ENCODE measurements around the gene AP1S1.

- TF ChIP-seq CTCF (IDR thresholded peaks at IDR 0.05 in 4 of 5, conservative IDR thresholded peaks at IDR 0.05 in 1 of 5) (no peak), POLR2A (IDR thresholded peaks at IDR 0.05) (no peak)
These were observed 25.4 kb downstream of the AP1S1 start for GRCh38 chr7:101179713-101180112.

Data from gastrocnemius medialis (tissue), 4 donors.